Stomach (tissue), 4 donors: ENCODE results near the gene GFPT2.

Source experiments
- CTCF ChIP-seq, 7 experiments: fragments of 450-650 bp in 4 of 7; fragments of 200-600 bp in 3 of 7; sonication (generic) in 3 of 7; IDR thresholded peaks; one replicate each; pipeline ENCODE4 v1.5.1; 2016 to 2019; ENCODE audit warnings: antibody characterized with exemption in 7 of 7, control low read depth in 2 of 7, mild to moderate bottlenecking in 1 of 7
- EP300 ChIP-seq: sonication (generic); formaldehyde crosslinking; IDR thresholded peaks from one replicate; pipeline ENCODE4 v1.6.1; 2017; ENCODE audit warnings: antibody characterized with exemption
- POLR2A ChIP-seq, 4 donors: fragments of 450-650 bp; IDR thresholded peaks; one replicate each; pipeline ENCODE4 v1.6.1; 2016; ENCODE audit warnings: antibody characterized with exemption in 4 of 4, control low read depth in 2 of 4, mild to moderate bottlenecking in 1 of 4, moderate library complexity in 1 of 4
- POLR2AphosphoS5 ChIP-seq, 3 donors: sonication (generic); formaldehyde crosslinking; IDR thresholded peaks; one replicate each; pipeline ENCODE4 v1.6.1; 2016; ENCODE audit warnings: antibody characterized with exemption in 3 of 3

DNA sequence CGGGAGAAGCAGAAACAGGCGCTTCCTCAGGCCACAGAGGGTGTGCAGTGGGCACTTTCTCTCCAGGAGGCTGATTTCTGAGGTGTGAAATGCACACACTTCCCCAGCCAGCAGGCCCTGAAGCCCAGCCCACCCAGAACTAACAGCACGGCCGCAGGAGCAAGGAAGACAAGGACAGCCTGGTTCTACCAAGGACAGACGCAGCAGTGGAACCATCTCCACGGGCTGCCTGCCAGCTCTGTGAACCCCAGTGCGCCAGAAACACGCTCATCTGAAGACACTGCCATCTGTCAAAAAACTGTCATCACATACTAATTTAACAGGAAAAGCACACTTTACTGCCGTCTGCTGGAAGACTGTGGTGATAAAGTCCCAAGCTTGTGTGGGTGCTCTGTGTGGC, 102.0 kb downstream of the GFPT2 start:
- TF ChIP-seq CTCF (IDR thresholded peaks at IDR 0.05) (no peak), EP300 (no peak), POLR2A (IDR thresholded peaks at IDR 0.05) (no peak), POLR2AphosphoS5 (IDR thresholded peaks at IDR 0.05) (no peak)
